BJ (cell line): Measurements from ENCODE around the gene CD109. TPM values are rescaled to one million over a fixed set of nuclear protein-coding genes. Genes with fewer than 3 reads are reported as not detected.
A peak's percentile ranks its signal among the peaks of the same experiment; 100 is the strongest.

Experiments
- CTCF ChIA-PET: fragments of 350-600 bp; formaldehyde crosslinking; extraction: SDS; loops from one replicate; lab custom pipeline; 2021; ENCODE audit warnings: antibody characterized with exemption, inconsistent platforms; lab: Yijun Ruan, JAX
- POLR2A ChIA-PET: fragments of 300-600 bp; sonication (Branson Sonifier 250); formaldehyde crosslinking; extraction: SDS; loops from one replicate; lab custom pipeline; 2021; ENCODE audit warnings: antibody characterized with exemption; lab: Charles Lee
- DNase-seq: peaks from one replicate; pipeline ENCODE4 v3.0.0-alpha.2; 2011; ENCODE audit warnings: low read depth
- H3K27me3 ChIP-seq: 2 replicates; pipeline ENCODE4 v1.6.0; 2011; ENCODE audit warnings: low read length; ENCODE audit not compliant: control insufficient read depth, insufficient read depth
- H3K36me3 ChIP-seq: 2 replicates; pipeline ENCODE4 v1.5.1; 2011; ENCODE audit warnings: low read length; ENCODE audit not compliant: control insufficient read depth, insufficient read depth
- H3K4me3 ChIP-seq: 2 replicates; pipeline ENCODE4 v1.5.1; 2011; ENCODE audit warnings: low read depth, mild to moderate bottlenecking, control low read depth, low read length
- CTCF ChIP-seq: IDR thresholded peaks from 2 replicates; pipeline ENCODE4 v1.5.1; 2011; ENCODE audit warnings: low read depth, mild to moderate bottlenecking, control low read depth, inconsistent platforms, low read length, moderate library complexity; ENCODE audit not compliant: insufficient read depth
- polyA plus RNA-seq: library from polyadenylated mRNA; depleted of rRNA; stranded (reverse); fragments of >200 nt; gene quantifications from 2 replicates; pipeline ENCODE4 v1.2.3, GENCODE V29; 2011

CD109 gene
- polyA plus RNA-seq, 1 experiment: 14.7 TPM

DNA sequence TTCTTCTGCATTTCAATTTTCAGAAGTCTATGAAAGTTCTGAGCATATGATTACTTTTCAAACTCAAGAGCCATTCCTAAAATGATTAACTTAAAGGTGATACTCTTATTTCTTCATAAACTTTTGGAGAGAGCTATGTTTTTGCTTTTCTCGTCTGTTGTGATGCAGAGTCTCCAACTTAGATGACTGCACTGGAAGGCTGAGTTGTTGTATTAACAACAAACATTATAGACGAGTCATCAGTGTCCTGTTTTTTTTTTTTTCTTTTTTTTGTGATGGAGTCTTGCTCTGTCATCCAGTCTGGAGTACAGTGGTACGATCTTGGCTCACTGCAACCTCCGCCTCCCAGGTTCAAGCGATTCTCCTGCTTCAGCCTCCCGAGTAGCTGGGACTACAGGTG, 101.9 kb downstream of the CD109 start:
- Histone ChIP-seq H3K27me3 (no peaks in the 10 kb centered on the region), H3K36me3 (no peaks in the 10 kb centered on the region), H3K4me3 (no peak overlapping the region)
- TF ChIP-seq CTCF: no peak
- ChIA-PET CTCF (interaction anchor here (0.5 to 1.8 kb wide), 4 partner anchors 9 to 96 kb away, joined by 3 to 6 read pairs (median 4); no protein-coding TSS in a partner anchor), POLR2A (no interaction called here)
- DNase-seq: no peak

DNA sequence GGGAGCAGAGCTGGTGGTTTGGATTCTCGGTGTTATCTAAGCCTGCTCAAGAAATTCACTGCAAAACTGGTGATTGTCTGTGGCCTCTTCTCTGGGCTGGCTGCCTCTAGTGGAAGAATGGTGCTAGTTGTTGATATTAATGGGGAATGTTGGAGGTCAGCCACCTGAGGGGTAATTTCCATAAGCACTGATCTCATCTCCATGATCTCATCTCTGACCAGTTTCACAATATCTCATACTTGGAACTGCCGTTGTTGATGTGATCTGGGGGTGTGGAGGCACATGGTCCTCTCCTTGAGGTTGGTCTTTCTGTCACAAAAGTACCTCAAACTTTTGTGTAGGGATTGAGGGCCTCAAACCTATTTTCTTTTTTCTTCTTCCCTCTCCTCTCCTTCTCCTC, 102.6 kb downstream of the CD109 start:
- H3K4me3 ChIP-seq: no peak overlapping the region
- H3K27me3 ChIP-seq: no peaks in the 10 kb centered on the region
- ChIA-PET POLR2A (no interaction called here), CTCF (interaction anchor here (0.5 to 1.1 kb wide), 3 partner anchors 50 to 96 kb away, joined by 3 to 4 read pairs (median 3); no protein-coding TSS in a partner anchor)
- DNase-seq: peak; percentile 85
- H3K36me3 ChIP-seq: no peaks in the 10 kb centered on the region
- TF ChIP-seq CTCF: peak; percentile 71

DNA sequence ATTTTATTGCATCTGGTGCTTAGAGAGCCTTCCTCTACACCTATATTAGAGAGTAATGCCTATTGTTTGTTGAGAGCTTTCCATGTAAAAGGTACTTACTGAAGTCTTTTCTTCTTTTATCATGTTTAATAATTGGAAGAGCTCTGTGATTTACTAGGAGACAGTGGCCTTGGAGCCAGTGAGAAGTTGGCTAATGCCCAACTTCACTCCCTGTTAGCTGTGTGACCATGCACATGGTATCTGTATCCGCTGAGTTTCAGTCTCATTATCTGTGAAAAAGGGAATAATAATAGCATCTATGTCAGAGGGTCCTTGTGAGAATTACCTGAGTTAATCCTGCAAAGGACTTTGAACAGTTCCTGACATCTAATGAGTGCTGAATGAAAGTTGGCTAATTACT, 105.0 kb downstream of the CD109 start:
- H3K27me3 ChIP-seq: no peaks in the 10 kb centered on the region
- no peak for DNase-seq
- H3K4me3 ChIP-seq: no peak overlapping the region
- no peak for TF ChIP-seq CTCF
- ChIA-PET POLR2A (no interaction called here), CTCF (no interaction called here)
- no peaks in the 10 kb centered on the region; the same call in 1 of the 2 replicates for H3K36me3 ChIP-seq

DNA sequence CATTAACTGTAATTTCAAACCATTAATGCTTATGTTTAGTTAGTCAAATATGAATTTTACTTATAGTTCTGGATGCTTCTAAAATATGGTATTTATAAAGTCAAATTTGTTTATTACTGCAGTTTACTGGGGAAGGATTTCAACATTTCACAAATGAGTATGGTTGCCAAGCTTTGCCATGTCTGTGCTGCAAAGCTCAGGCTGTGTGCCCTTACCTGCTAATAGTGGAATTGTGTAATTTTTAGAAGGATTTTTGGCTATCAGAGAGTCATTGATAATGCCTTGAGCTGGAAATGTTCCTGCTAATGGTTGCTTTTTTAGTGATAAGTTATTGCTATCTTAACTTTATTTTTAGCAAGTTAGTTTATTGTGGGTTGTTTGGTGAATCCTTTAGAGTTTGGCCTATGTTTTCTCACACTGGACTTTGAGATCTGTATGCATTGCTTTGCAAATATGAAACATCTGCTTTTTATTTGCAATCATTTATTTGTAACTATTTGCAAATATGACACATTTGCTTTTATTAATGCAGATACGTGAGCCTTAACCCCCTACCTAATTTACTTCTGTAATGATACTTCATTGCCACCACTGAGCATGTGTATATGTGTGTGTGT, 105.8 kb downstream of the CD109 start:
- CTCF ChIA-PET: no interaction called here
- no peak for TF ChIP-seq CTCF
- DNase-seq: no peak

DNA sequence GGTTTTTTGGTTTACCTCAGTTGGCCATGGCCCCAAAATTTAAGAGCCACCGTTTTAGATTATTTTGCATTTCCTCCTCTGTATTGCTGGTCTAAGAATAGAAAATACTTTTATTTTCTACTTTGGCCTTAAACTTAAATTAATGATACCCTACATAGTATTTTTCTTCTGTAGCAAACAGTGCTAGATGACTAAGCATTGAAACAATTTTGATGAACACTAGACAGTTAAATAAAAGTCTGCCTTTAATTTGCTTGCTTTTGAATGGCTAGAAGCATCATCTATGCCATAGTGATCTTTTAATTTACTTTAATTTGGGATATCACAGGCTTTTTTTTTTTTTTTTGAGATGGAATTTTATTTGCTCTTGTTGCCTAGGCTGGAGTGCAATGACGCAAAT, 106.4 kb downstream of the CD109 start:
- Histone ChIP-seq H3K4me3 (no peak overlapping the region), H3K27me3 (no peaks in the 10 kb centered on the region), H3K36me3 (no peaks in the 10 kb centered on the region; the same call in 1 of the 2 replicates)
- CTCF ChIA-PET: interaction anchor here (1.0 to 1.5 kb wide), 3 partner anchors 19 to 54 kb away, joined by 3 to 4 read pairs (median 3); no protein-coding TSS in a partner anchor
- TF ChIP-seq CTCF: no peak
- POLR2A ChIA-PET: no interaction called here
- DNase-seq: no peak

More for the DNA sequence above, 105.8 kb downstream of the CD109 start:
- H3K4me3 ChIP-seq: no peak overlapping the region
- H3K27me3 ChIP-seq: no peaks in the 10 kb centered on the region
- POLR2A ChIA-PET: no interaction called here
- H3K36me3 ChIP-seq: no peaks in the 10 kb centered on the region; the same call in 1 of the 2 replicates
